ENCODE data around the gene HOXD1.

DNA sequence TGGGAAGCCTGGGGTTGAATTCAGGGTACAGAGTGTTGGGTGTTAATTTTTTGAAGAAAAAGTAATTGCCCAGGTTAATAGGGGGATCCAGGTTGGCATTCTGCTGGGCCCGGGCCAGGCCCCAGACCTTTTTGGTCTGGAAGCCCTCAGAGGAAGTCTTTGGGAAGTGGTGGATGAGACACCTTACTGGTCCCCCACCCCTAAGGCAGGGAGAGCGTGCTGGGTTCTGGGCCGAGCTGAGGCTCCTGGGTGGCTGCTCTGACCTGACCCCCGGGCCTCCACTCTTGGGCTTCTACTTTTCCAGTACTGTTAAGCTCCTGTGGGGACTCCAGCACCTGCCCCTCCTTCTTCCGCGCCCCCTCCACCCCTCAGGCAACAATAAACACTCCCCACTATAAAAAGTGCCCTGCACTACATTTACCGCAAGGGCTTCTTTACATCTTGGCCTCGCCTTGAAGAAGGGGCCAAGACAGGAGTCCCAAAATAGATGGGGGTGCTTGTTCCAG is 32.1 kb upstream of the HOXD1 start:
- TF ChIP-seq ZNF274 (IDR thresholded peaks at IDR 0.05; ENCODE audit: low read depth, low read length) (no peak), SUZ12 (IDR thresholded peaks at IDR 0.05; ENCODE audit: extremely low read depth, insufficient read depth, insufficient read length) (no peak)

Measured in NT2/D1 (cell line).